OCI-LY7 (cell line): ENCODE measurements around the gene ING4. TPM values are rescaled to one million over a fixed set of nuclear protein-coding genes. Genes with fewer than 3 reads are reported as not detected.

Experiments
- BruUV-seq: library from RNA; stranded (reverse); fragments of 400-500 nt; replicated peaks from 2 replicates; lab custom pipeline; 2021; lab: Mats Ljungman, UMichigan
- CTCF ChIA-PET: fragments of 300-600 bp; sonication (Branson Sonifier 250); formaldehyde crosslinking; loops from one replicate; lab custom pipeline; 2022; ENCODE audit warnings: antibody characterized with exemption; ENCODE audit not compliant: unreplicated experiment; lab: Charles Lee
- POLR2A ChIA-PET: fragments of 300-600 bp; sonication (Branson Sonifier 250); formaldehyde crosslinking; loops from one replicate; lab custom pipeline; 2022; ENCODE audit warnings: antibody characterized with exemption; lab: Charles Lee
- DNase-seq: peaks from one replicate; pipeline ENCODE4 v3.0.0-alpha.2; 2015; ENCODE audit warnings: low spot score
- H2AFZ ChIP-seq: fragments of 200-600 bp; sonication (generic), shearing (Covaris generic); 2 replicates; pipeline ENCODE4 v1.6.1; 2014; ENCODE audit warnings: mild to moderate bottlenecking, antibody characterized with exemption, low read length, moderate library complexity
- H3K27ac ChIP-seq: fragments of 200-600 bp; sonication (generic); 2 replicates; pipeline ENCODE4 v1.5.1; 2014; ENCODE audit warnings: mixed run types, low read depth, mild to moderate bottlenecking, moderate library complexity, low read length, inconsistent platforms; ENCODE audit not compliant: poor library complexity, severe bottlenecking
- H3K36me3 ChIP-seq: fragments of 200-600 bp; sonication (generic); 2 replicates; pipeline ENCODE4 v1.6.1; 2014; ENCODE audit warnings: mild to moderate bottlenecking, antibody characterized with exemption, low read length, moderate library complexity, mixed read lengths; ENCODE audit not compliant: insufficient read depth
- H3K4me1 ChIP-seq: fragments of 200-600 bp; sonication (generic); 2 replicates; pipeline ENCODE4 v1.5.1; 2014; ENCODE audit warnings: mild to moderate bottlenecking, low read length; ENCODE audit not compliant: insufficient read depth, poor library complexity, severe bottlenecking
- H3K4me2 ChIP-seq: fragments of 200-600 bp; sonication (generic); 2 replicates; pipeline ENCODE4 v1.6.1; 2014; ENCODE audit warnings: mild to moderate bottlenecking, low read length
- H3K4me3 ChIP-seq: fragments of 200-600 bp; sonication (generic); 2 replicates; pipeline ENCODE4 v1.5.1; 2014; ENCODE audit warnings: mild to moderate bottlenecking, low read depth, low read length; ENCODE audit not compliant: poor library complexity, severe bottlenecking
- H3K79me2 ChIP-seq: fragments of 200-600 bp; sonication (generic); 2 replicates; pipeline ENCODE4 v1.6.1; 2016; ENCODE audit warnings: low read depth, mild to moderate bottlenecking, low read length, moderate library complexity, mixed read lengths; ENCODE audit not compliant: insufficient read depth
- H3K9me2 ChIP-seq: fragments of 200-600 bp; sonication (generic); 2 replicates; pipeline ENCODE4 v1.6.1; 2016; ENCODE audit warnings: mild to moderate bottlenecking, low read length, mixed read lengths; ENCODE audit not compliant: insufficient read depth
- H3K9me3 ChIP-seq: fragments of 200-600 bp; sonication (generic); 2 replicates; pipeline ENCODE4 v1.6.1; 2014; ENCODE audit warnings: mild to moderate bottlenecking, mixed run types, low read length, mixed read lengths
- H4K20me1 ChIP-seq: fragments of 200-600 bp; sonication (generic); 2 replicates; pipeline ENCODE4 v1.6.1; 2014; ENCODE audit warnings: mild to moderate bottlenecking, antibody characterized with exemption, low read length, moderate library complexity, mixed read lengths; ENCODE audit not compliant: insufficient read depth
- CTCF ChIP-seq: fragments of 200-600 bp; sonication (generic); conservative IDR thresholded peaks from 2 replicates; pipeline ENCODE4 v1.5.1; 2014; ENCODE audit warnings: mild to moderate bottlenecking, antibody characterized with exemption, low read length, moderate library complexity, mixed read lengths
- EZH2phosphoT487 ChIP-seq: fragments of 200-600 bp; sonication (generic); IDR thresholded peaks from 2 replicates; pipeline ENCODE4 v1.6.1; 2018; ENCODE audit warnings: low read depth, borderline replicate concordance, mild to moderate bottlenecking, mixed run types, antibody characterized with exemption, low read length, moderate library complexity, mixed read lengths
- intact Hi-C: fragments of 100-400 bp; cut with micrococcal nuclease; formaldehyde crosslinking; loops from one replicate; pipeline ENCODE4 v1.10.0; 2022; ENCODE audit not compliant: unreplicated experiment
- total RNA-seq, 2 experiments: library from RNA; depleted of rRNA in 1 of 2; stranded (reverse); fragments of >200 nt in 1 of 2; shearing (Covaris generic) in 1 of 2; gene quantifications; 2 replicates each; pipeline ENCODE4 v1.2.3, GENCODE V29; 2014 to 2022

ING4 gene
- total RNA-seq, 2 experiments from 2014 or later, result 27.1 to 30.8 TPM

DNA sequence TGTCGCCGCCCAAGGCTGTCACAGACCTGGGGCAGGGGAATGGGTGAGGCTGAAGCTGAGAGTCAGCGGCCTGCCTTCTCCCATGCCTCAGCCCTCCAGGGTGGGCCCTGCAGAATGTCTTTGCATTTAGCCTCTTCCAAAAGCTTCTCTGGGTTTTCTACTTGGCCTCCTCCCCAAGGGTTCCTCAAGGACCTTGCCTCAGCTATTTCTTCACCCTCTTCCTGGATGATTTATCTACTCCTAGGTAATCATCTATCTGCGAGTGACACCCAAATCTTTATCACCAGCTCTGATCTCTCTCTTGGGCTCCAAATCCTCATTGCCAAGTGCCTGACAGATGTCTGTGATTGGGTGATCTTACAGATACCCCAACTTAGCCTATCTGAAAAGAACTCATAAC lies 22.4 kb downstream of the ING4 start:
- Histone ChIP-seq H3K4me2 (no peak overlapping the region), H3K9me2 (no peaks in the 10 kb centered on the region), H3K4me3 (no peak overlapping the region), H3K79me2 (no peaks in the 10 kb centered on the region), H2AFZ (no peak overlapping the region), H3K4me1 (peaks cover 70% of the 10 kb centered on the region), H4K20me1 (no peaks in the 10 kb centered on the region), H3K36me3 (no peaks in the 10 kb centered on the region), H3K27ac (no peak overlapping the region), H3K9me3 (no peaks in the 10 kb centered on the region)
- ChIA-PET POLR2A (interaction anchor here (0.6 to 1.2 kb wide), 3 partner anchors 16 to 359 kb away, joined by 3 to 4 read pairs (median 3); no protein-coding TSS in a partner anchor), CTCF (no interaction called here)
- DNase-seq, result no peak
- intact Hi-C loops, result no loop called here
- no peak for TF ChIP-seq EZH2phosphoT487
- no peak for TF ChIP-seq CTCF
- no TSS peak for BruUV-seq

GRCh38 chr12:6639151-6639801 lies 23.6 kb downstream of the ING4 start:
- TF ChIP-seq CTCF (no peak), EZH2phosphoT487 (no peak)
- ChIA-PET POLR2A (no interaction called here), CTCF (no interaction called here)
- peaks cover 71% of the 10 kb centered on the region for H3K4me1 ChIP-seq
- peaks cover 2% of the 10 kb centered on the region; the same call in 1 of the 2 replicates for H3K79me2 ChIP-seq
- no peaks in the 10 kb centered on the region for H3K9me2 ChIP-seq
- H3K36me3 ChIP-seq, result no peaks in the 10 kb centered on the region
- BruUV-seq, result no TSS peak
- H3K9me3 ChIP-seq, result no peaks in the 10 kb centered on the region
- H4K20me1 ChIP-seq, result no peaks in the 10 kb centered on the region
- no peak for DNase-seq
- no peak overlapping the region; the same call in 1 of the 2 replicates for H3K4me2 ChIP-seq
- H3K4me3 ChIP-seq, result no peak overlapping the region
- H3K27ac ChIP-seq, result no peak overlapping the region
- no peak overlapping the region for H2AFZ ChIP-seq
- intact Hi-C loops, result no loop called here

DNA sequence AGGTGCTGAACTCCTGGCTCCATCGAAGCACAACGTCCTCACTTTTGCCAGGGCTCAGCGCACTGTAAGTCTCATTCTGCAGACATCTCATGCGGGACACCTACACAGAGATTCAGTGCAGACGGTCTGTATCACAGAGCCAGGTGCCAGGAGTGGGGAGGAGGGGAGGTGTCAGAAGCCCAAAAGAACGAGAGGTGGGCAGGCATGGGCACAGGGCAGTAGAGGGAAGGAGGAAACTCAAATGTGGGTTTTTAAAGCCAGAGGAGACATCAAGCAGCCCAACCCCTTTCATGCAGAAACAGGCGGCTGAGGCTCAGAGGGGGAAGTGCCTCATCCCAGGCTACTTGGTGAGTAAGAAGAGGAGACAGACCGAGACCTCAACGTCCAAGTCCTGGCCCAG lies 24.6 kb downstream of the ING4 start:
- Histone ChIP-seq H3K9me3 (no peaks in the 10 kb centered on the region), H3K4me2 (peak overlapping the region; percentile 39), H3K4me1 (peaks cover 71% of the 10 kb centered on the region), H3K27ac (peak overlapping the region; percentile 22), H3K9me2 (no peaks in the 10 kb centered on the region), H4K20me1 (no peaks in the 10 kb centered on the region), H3K4me3 (no peak overlapping the region), H3K36me3 (no peaks in the 10 kb centered on the region), H3K79me2 (peaks cover 7% of the 10 kb centered on the region; the same call in 1 of the 2 replicates), H2AFZ (peak overlapping the region; percentile 81)
- no peak for TF ChIP-seq EZH2phosphoT487
- TF ChIP-seq CTCF, result no peak
- ChIA-PET CTCF (no interaction called here), POLR2A (no interaction called here)
- peak; percentile 58 for DNase-seq
- intact Hi-C loops, result no loop called here
- BruUV-seq, result no TSS peak
